ENCODE data around the gene CCDC13.

CCDC13 gene

DNA sequence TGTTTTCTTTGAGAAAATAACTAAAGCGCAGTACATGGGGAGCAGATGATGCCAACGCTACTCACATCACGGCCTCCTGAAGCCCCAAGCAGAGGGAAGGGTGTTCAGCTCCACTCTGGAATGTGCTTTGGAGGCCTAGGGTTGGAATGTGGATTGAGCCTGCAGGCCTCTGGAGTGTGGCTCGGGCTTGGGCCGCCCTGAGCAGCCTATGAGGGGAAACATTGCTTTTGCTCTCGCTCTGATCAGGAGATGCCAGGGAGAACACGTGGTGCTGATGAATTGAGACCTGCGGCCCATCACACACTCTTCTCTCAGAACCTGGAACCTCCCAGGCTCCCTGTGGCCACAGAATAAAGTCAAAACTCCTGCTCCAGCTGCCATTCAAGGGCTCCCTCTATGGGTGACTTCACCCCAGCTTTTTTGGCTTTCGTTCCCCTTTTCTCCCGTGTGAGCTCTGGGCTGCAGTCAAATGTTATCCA lies 23.3 kb downstream of the CCDC13 start:
- Histone ChIP-seq H3K27me3 (ENCODE audit: control insufficient read depth in 1 of 2, insufficient read depth in 2 of 2, low read length in 2 of 2) (no peaks in the 10 kb centered on the region), H3K9ac (ENCODE audit: low read length) (no peak overlapping the region), H3K4me1 (ENCODE audit: insufficient read depth, low read length) (peaks cover 61% of the 10 kb centered on the region), H3K4me3 (ENCODE audit: low read depth in 1 of 2, low read length in 2 of 2) (peak overlapping the region in 1 of 2 donors; percentile 9), H3K36me3 (ENCODE audit: insufficient read depth, low read length) (no peaks in the 10 kb centered on the region), H3K27ac (ENCODE audit: low read depth, low read length) (peak overlapping the region; percentile 35), H3K9me3 (ENCODE audit: low read length) (no peaks in the 10 kb centered on the region)

DNA sequence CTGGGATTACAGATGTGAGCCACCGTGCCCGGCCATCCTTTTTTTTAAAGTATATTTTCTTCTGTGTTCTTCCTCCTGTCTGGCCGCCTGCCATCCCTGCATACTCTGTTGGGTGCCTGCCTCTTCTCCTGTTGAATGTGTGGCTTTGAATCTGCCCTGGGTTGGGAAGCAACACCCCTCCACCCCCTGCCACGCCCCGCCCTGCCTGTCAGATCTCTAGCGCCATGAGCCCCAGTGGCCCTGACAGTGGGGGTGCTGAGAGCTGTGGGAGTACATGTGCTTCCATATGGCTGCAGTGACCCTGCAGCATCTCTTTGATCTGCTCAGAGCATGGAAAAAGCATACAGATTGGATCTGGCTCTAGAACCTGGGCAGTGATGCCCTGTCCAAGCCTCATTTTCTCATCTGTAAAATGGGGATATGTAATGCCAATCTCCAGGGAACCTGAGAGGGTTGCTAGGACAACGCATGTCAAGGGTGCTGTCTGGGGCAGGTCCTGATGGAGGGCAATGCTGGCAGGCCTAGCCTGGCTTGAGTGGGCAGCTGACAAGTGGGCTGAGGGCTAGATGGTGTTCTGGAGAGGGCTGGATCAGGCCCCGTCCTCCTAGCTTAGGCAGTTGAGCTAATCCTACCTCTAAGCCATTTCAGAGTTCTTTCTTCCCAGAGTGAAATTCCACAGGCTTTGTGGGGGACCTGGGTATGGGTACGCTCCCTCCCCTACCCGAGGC lies 23.9 kb downstream of the CCDC13 start:
- Histone ChIP-seq H3K36me3 (ENCODE audit: insufficient read depth, low read length) (no peaks in the 10 kb centered on the region), H3K9me3 (ENCODE audit: low read length) (no peaks in the 10 kb centered on the region), H3K4me1 (ENCODE audit: insufficient read depth, low read length) (peaks cover 66% of the 10 kb centered on the region), H3K27ac (ENCODE audit: low read depth, low read length) (peak overlapping the region; percentile 35), H3K27me3 (ENCODE audit: control insufficient read depth in 1 of 2, insufficient read depth in 2 of 2, low read length in 2 of 2) (no peaks in the 10 kb centered on the region), H3K9ac (ENCODE audit: low read length) (no peak overlapping the region), H3K4me3 (ENCODE audit: low read depth in 1 of 2, low read length in 2 of 2) (peak overlapping the region in 1 of 2 donors; percentile 9)

DNA sequence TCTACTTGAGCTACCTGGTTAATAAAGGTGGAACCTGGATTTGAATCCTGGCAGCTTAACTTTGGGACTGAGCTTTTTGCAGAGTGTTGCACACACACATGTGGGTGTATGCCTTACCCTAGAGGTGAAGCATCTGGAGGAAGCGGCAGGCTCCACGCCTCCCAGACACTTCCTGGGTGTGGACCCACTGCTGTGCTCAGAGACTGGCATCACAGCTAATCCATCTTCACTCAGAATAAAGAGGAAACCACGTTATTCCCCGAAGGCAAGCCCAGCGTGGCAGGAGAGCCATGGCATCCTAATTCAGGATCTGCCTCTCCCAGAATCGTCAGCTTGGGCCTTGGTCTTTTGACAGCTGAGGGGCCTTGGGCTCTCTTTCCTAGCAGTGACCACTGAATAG lies 25.5 kb downstream of the CCDC13 start:
- no peak overlapping the region for H3K9ac ChIP-seq (ENCODE audit: low read length)
- peaks cover 71% of the 10 kb centered on the region for H3K4me1 ChIP-seq (ENCODE audit: insufficient read depth, low read length)
- H3K36me3 ChIP-seq (ENCODE audit: insufficient read depth, low read length), result no peaks in the 10 kb centered on the region
- peak overlapping the region; percentile 94 for H3K27ac ChIP-seq (ENCODE audit: low read depth, low read length)
- H3K9me3 ChIP-seq (ENCODE audit: low read length), result no peaks in the 10 kb centered on the region
- H3K4me3 ChIP-seq (ENCODE audit: low read depth in 1 of 2, low read length in 2 of 2), result no peak overlapping the region
- H3K27me3 ChIP-seq (ENCODE audit: control insufficient read depth in 1 of 2, insufficient read depth in 2 of 2, low read length in 2 of 2), result no peaks in the 10 kb centered on the region

DNA sequence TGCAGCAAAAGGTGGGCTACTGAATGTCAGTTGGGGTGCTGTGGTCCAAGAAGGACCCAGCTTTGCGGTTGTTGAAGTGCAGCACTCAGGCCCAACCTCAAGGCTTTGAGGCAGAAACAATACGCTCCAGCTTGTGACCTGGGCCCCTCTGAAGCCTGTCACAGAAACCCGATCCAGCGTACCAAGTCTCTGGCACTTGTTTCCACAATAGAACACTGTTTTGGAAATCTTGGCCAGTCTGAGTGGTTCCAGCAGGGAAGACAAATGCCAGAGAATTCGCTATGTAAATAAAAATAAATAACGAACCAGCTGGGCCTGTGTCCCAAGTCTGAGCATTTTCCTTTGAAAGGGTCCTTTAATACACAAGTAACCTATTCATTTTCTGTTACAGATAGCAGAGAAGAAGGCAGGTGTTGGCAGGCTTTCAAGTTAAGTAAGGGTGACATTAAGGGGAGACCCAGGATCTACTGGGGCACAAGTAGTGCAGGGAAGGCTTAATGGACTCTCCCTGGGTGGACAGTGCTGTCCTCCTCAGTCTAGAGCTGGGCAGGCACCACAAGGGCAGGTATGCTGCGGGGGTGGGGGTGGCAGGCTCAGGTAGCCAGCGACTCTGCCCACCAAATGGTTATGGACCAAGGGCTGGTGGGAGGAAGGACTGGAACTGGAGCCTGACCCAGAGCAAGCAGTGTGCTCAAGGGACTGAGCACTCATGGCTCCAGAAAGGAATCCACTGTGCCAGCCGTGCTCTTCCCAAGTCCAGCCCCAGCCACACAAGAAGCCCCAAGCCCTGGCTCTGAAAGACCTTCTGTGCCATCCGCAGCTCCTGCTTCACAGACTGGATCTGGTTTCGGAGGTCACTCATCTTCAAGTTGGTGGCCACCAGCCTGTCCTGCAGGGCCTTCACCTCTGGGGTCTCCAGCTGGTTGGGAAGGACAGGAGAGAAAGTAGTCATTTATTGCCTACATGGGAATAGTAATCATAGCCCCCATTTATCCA lies 26.3 kb downstream of the CCDC13 start:
- Histone ChIP-seq H3K4me3 (ENCODE audit: low read depth in 1 of 2, low read length in 2 of 2) (peak overlapping the region in 1 of 2 donors; percentile 13), H3K9ac (ENCODE audit: low read length) (no peak overlapping the region), H3K4me1 (ENCODE audit: insufficient read depth, low read length) (peaks cover 71% of the 10 kb centered on the region), H3K36me3 (ENCODE audit: insufficient read depth, low read length) (no peaks in the 10 kb centered on the region), H3K27me3 (ENCODE audit: control insufficient read depth in 1 of 2, insufficient read depth in 2 of 2, low read length in 2 of 2) (no peaks in the 10 kb centered on the region), H3K9me3 (ENCODE audit: low read length) (no peaks in the 10 kb centered on the region), H3K27ac (ENCODE audit: low read depth, low read length) (peak overlapping the region; percentile 94)

DNA sequence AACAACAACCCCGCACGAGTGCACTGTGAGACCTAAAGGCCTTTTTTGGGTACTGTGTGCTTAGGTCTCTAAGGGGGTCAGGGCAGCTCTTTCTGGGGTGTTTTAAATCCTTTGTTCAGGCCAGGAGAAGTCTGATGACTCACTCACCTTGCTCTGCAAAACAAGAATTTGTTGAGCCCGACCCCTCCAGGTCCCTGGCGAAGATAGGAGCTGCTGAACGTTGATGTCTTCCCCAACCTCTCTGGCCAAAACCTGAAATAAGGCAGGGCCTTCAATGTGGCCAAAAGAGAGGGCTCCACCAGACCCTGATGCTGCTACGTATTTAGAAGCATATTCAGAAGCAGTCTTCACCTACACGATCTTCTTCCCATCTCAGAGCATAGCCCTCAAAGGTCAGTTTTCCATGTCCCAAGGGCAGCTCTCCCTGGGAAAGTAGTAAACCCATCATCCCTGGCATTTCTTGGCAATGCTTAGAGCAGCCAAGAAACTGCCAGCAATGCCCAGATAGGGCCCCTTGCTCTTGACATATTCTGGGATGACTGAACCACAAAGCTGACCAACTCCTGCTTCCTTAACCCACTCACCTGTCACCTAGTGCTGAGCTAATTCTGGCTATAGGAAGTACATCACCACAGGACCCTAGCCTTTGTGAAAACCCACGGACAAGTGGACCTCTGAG lies 27.1 kb downstream of the CCDC13 start:
- Histone ChIP-seq H3K4me3 (ENCODE audit: low read depth in 1 of 2, low read length in 2 of 2) (peak overlapping the region in 1 of 2 donors; percentile 13), H3K4me1 (ENCODE audit: insufficient read depth, low read length) (peaks cover 65% of the 10 kb centered on the region), H3K9me3 (ENCODE audit: low read length) (no peaks in the 10 kb centered on the region), H3K9ac (ENCODE audit: low read length) (no peak overlapping the region), H3K27ac (ENCODE audit: low read depth, low read length) (peak overlapping the region; percentile 94), H3K36me3 (ENCODE audit: insufficient read depth, low read length) (no peaks in the 10 kb centered on the region), H3K27me3 (ENCODE audit: control insufficient read depth in 1 of 2, insufficient read depth in 2 of 2, low read length in 2 of 2) (no peaks in the 10 kb centered on the region)

DNA sequence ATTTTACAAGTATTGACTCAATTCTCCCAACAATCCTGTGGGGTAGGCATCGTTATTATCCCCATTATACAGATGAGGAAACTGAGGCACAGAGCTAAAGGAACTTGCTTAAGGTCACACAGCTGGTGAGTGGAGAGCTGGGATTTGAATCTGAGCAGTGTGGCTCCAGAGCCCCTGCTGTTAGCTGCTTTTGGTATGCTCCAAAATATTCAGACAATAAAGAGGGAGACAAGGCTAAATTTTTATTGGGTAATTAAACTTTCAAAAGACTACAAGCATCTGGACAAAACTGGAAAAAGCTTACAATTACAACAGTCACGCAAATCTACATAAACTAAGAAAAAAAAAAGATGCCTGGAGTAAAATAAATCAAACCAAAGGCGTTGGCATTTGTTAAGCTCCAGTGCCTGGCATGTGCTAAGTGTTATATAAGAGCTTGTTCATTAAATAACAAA lies 27.7 kb downstream of the CCDC13 start:
- H3K27ac ChIP-seq (ENCODE audit: low read depth, low read length), result peak overlapping the region; percentile 94
- H3K9me3 ChIP-seq (ENCODE audit: low read length), result no peaks in the 10 kb centered on the region
- no peaks in the 10 kb centered on the region for H3K36me3 ChIP-seq (ENCODE audit: insufficient read depth, low read length)
- no peak overlapping the region for H3K9ac ChIP-seq (ENCODE audit: low read length)
- peak overlapping the region in 1 of 2 donors; percentile 23 for H3K4me3 ChIP-seq (ENCODE audit: low read depth in 1 of 2, low read length in 2 of 2)
- H3K4me1 ChIP-seq (ENCODE audit: insufficient read depth, low read length), result peaks cover 65% of the 10 kb centered on the region
- H3K27me3 ChIP-seq (ENCODE audit: control insufficient read depth in 1 of 2, insufficient read depth in 2 of 2, low read length in 2 of 2), result no peaks in the 10 kb centered on the region

DNA sequence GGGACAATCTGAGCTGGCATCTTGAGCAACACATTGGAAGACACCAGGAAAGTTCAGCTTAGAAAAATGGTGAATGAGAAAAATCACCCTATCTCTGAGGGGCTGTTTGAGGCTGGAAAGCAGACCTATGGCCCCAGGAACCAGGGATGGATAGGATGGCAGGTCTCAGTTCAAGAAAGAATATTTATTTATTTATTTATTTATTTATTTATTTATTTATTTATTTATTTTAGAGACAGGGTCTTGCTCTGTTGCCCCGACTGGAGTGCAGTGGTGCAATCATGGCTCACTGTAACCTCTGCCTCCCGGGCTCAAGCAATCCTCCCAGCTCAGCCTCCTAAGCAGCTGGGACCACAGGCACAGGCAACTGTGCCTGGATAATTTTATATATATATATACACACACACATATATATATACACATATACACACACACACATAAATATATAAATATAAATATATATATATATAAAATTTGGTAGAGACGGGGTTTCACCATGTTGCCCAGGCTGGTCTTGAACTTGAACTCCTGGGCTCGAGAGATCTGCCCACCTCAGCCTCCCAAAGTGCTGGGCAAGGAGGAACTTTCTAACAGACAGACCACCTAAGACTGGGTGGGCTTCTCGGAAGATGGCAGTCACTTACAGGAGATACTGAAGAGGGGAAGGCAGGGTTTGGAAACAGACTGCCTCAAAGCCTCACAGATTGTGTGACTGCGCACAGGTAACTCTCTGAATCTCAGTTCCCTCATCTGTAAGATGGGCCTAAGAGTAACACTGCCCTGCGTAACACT lies 29.7 kb downstream of the CCDC13 start:
- Histone ChIP-seq H3K9ac (ENCODE audit: low read length) (no peak overlapping the region), H3K27ac (ENCODE audit: low read depth, low read length) (peak overlapping the region; percentile 12), H3K4me3 (ENCODE audit: low read depth in 1 of 2, low read length in 2 of 2) (no peak overlapping the region), H3K4me1 (ENCODE audit: insufficient read depth, low read length) (peaks cover 46% of the 10 kb centered on the region), H3K9me3 (ENCODE audit: low read length) (no peaks in the 10 kb centered on the region), H3K36me3 (ENCODE audit: insufficient read depth, low read length) (no peaks in the 10 kb centered on the region), H3K27me3 (ENCODE audit: control insufficient read depth in 1 of 2, insufficient read depth in 2 of 2, low read length in 2 of 2) (no peaks in the 10 kb centered on the region)

DNA sequence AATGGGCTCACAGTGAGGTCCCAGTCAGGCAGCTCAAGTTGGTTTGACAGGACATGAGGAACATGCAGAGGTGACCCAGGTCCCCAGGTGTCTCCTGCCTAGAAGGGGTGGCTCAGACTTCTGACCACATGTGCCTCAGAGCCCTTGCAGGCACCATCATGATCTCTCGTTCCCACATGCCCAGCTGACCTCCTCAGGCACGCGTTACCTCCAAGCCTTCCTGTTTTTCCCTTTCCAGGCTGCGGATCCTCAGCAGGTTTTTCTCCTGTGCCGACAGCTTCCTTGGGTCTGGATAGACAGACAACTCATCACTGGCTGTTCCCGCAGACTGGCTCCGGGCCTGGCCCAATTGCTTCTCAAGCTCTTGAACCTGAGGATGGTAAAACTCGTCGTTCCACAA lies 30.4 kb downstream of the CCDC13 start:
- Histone ChIP-seq H3K4me3 (ENCODE audit: low read depth in 1 of 2, low read length in 2 of 2) (no peak overlapping the region), H3K36me3 (ENCODE audit: insufficient read depth, low read length) (no peaks in the 10 kb centered on the region), H3K4me1 (ENCODE audit: insufficient read depth, low read length) (peaks cover 39% of the 10 kb centered on the region), H3K27ac (ENCODE audit: low read depth, low read length) (no peak overlapping the region), H3K27me3 (ENCODE audit: control insufficient read depth in 1 of 2, insufficient read depth in 2 of 2, low read length in 2 of 2) (no peaks in the 10 kb centered on the region), H3K9me3 (ENCODE audit: low read length) (no peaks in the 10 kb centered on the region), H3K9ac (ENCODE audit: low read length) (no peak overlapping the region)

DNA sequence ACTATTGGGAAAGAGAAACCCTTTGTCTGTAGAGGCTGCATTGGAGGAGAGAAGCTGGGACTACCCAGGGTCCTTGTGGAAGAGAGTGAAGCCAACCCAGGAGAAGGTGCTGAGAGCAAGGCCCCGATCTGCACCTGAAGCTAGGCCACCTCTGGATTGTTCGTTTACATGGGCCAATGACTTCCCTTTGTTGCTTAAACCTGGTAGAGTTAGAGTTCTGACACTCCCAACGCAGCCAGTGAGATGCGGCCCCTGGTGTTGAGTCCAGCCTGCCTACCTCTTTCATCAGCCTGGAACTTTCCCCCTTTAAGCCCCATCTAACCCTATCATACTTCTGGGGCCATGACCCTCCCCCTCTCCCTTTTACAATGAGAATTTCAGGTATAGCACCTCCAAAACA lies 30.8 kb downstream of the CCDC13 start:
- no peak overlapping the region for H3K9ac ChIP-seq (ENCODE audit: low read length)
- H3K4me1 ChIP-seq (ENCODE audit: insufficient read depth, low read length), result peaks cover 35% of the 10 kb centered on the region
- H3K36me3 ChIP-seq (ENCODE audit: insufficient read depth, low read length), result no peaks in the 10 kb centered on the region
- no peak overlapping the region for H3K4me3 ChIP-seq (ENCODE audit: low read depth in 1 of 2, low read length in 2 of 2)
- H3K27me3 ChIP-seq (ENCODE audit: control insufficient read depth in 1 of 2, insufficient read depth in 2 of 2, low read length in 2 of 2), result no peaks in the 10 kb centered on the region
- no peak overlapping the region for H3K27ac ChIP-seq (ENCODE audit: low read depth, low read length)
- no peaks in the 10 kb centered on the region for H3K9me3 ChIP-seq (ENCODE audit: low read length)

DNA sequence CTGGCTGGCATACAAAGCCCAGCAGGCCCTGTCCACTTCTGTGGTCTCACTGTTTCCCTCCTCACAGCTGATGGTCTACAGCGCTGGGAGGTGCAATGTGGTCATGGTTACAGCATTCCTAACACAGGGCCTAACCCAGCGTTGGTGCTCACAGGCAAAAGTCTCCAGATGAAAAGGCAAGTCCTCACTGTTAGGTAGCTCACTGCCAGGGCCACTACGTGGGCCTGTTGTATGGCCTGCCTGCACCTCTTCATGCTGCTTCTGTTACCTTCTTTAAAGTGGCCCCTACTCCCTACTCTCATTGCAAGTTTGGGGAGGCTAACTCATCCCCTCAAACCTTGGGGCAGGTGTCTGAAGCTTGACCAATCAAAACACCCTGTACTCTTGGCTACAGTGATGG lies 31.3 kb downstream of the CCDC13 start:
- H3K9me3 ChIP-seq (ENCODE audit: low read length), result no peaks in the 10 kb centered on the region
- no peaks in the 10 kb centered on the region for H3K27me3 ChIP-seq (ENCODE audit: control insufficient read depth in 1 of 2, insufficient read depth in 2 of 2, low read length in 2 of 2)
- no peak overlapping the region for H3K27ac ChIP-seq (ENCODE audit: low read depth, low read length)
- H3K4me3 ChIP-seq (ENCODE audit: low read depth in 1 of 2, low read length in 2 of 2), result no peak overlapping the region
- no peak overlapping the region for H3K9ac ChIP-seq (ENCODE audit: low read length)
- H3K4me1 ChIP-seq (ENCODE audit: insufficient read depth, low read length), result peaks cover 30% of the 10 kb centered on the region
- H3K36me3 ChIP-seq (ENCODE audit: insufficient read depth, low read length), result no peaks in the 10 kb centered on the region
